H9 (cell line): ENCODE measurements around the gene TMEM134. TPM values are rescaled to one million over a fixed set of nuclear protein-coding genes. Genes with fewer than 3 reads are reported as not detected.
"Not testable (repeated sequence)": the region's sequence is repeated elsewhere in the genome, so short reads cannot be mapped to it uniquely, and the experiment has no call there.

Experiments
- DNase-seq: peaks from one replicate; pipeline ENCODE4 v3.0.0-alpha.2; 2017
- H2AFZ ChIP-seq: one replicate; pipeline ENCODE4 v1.6.1; 2013; ENCODE audit warnings: mild to moderate bottlenecking, low read length, control low read depth, moderate library complexity
- H2AK5ac ChIP-seq: 2 replicates; pipeline ENCODE4 v1.6.1; 2013; ENCODE audit warnings: low read length, control low read depth, mixed read lengths; ENCODE audit not compliant: insufficient read length
- H2BK120ac ChIP-seq: one replicate; pipeline ENCODE4 v1.6.1; 2013; ENCODE audit warnings: low read depth, mild to moderate bottlenecking, low read length, control low read depth, inconsistent platforms; ENCODE audit not compliant: poor library complexity, severe bottlenecking
- H2BK12ac ChIP-seq: 2 replicates; pipeline ENCODE4 v1.6.1; 2013; ENCODE audit warnings: low read length, control low read depth, mixed read lengths, low read depth; ENCODE audit not compliant: insufficient read length
- H2BK15ac ChIP-seq: 2 replicates; pipeline ENCODE4 v1.6.1; 2013; ENCODE audit warnings: low read depth, low read length, control low read depth
- H2BK20ac ChIP-seq: one replicate; pipeline ENCODE4 v1.6.1; 2013; ENCODE audit warnings: low read depth, mild to moderate bottlenecking, low read length, control low read depth, inconsistent platforms; ENCODE audit not compliant: poor library complexity, severe bottlenecking
- H2BK5ac ChIP-seq: 2 replicates; pipeline ENCODE4 v1.6.1; 2013; ENCODE audit warnings: low read length, control low read depth, mixed read lengths; ENCODE audit not compliant: insufficient read length
- H3K14ac ChIP-seq: 2 replicates; pipeline ENCODE4 v1.6.1; 2013; ENCODE audit warnings: low read length, control low read depth; ENCODE audit not compliant: insufficient read depth
- H3K18ac ChIP-seq: 2 replicates; pipeline ENCODE4 v1.6.1; 2013; ENCODE audit warnings: low read depth, mild to moderate bottlenecking, mixed read lengths, low read length, control low read depth; ENCODE audit not compliant: insufficient read length
- H3K23ac ChIP-seq: 2 replicates; pipeline ENCODE4 v1.6.1; 2013; ENCODE audit warnings: low read length, control low read depth, mixed read lengths, low read depth; ENCODE audit not compliant: insufficient read length
- H3K23me2 ChIP-seq: 2 replicates; pipeline ENCODE4 v1.6.1; 2013; ENCODE audit warnings: low read depth, mild to moderate bottlenecking, mixed read lengths, low read length, control low read depth; ENCODE audit not compliant: insufficient read length, poor library complexity, severe bottlenecking
- H3K27ac ChIP-seq: 2 replicates; pipeline ENCODE4 v1.5.1; 2013; ENCODE audit warnings: low read length, control low read depth, mixed read lengths, low read depth; ENCODE audit not compliant: insufficient read length
- H3K27me3 ChIP-seq: 2 replicates; pipeline ENCODE4 v1.6.1; 2013; ENCODE audit warnings: low read length, control low read depth, inconsistent platforms; ENCODE audit not compliant: insufficient read depth
- H3K4ac ChIP-seq: 2 replicates; pipeline ENCODE4 v1.6.1; 2013; ENCODE audit warnings: low read depth, mild to moderate bottlenecking, control low read depth, inconsistent platforms, low read length, moderate library complexity
- H3K4me1 ChIP-seq: 2 replicates; pipeline ENCODE4 v1.6.1; 2013; ENCODE audit warnings: low read length, control low read depth, inconsistent platforms; ENCODE audit not compliant: insufficient read depth
- H3K4me2 ChIP-seq: 2 replicates; pipeline ENCODE4 v1.6.1; 2013; ENCODE audit warnings: low read length, control low read depth, mixed read lengths; ENCODE audit not compliant: insufficient read length, insufficient read depth
- H3K56ac ChIP-seq: 2 replicates; pipeline ENCODE4 v1.6.1; 2013; ENCODE audit warnings: low read depth, mild to moderate bottlenecking, mixed read lengths, low read length, control low read depth; ENCODE audit not compliant: insufficient read length
- H3K79me1 ChIP-seq: 2 replicates; pipeline ENCODE4 v1.6.1; 2013; ENCODE audit warnings: low read depth, mild to moderate bottlenecking, moderate library complexity, low read length, control low read depth, inconsistent platforms; ENCODE audit not compliant: insufficient read depth, poor library complexity, severe bottlenecking
- H3K79me2 ChIP-seq: 2 replicates; pipeline ENCODE4 v1.6.1; 2013; ENCODE audit warnings: low read length, control low read depth, inconsistent platforms; ENCODE audit not compliant: insufficient read depth
- H3K9ac ChIP-seq: 2 replicates; pipeline ENCODE4 v1.6.1; 2013; ENCODE audit warnings: low read length, control low read depth, mixed read lengths; ENCODE audit not compliant: insufficient read length; ENCODE audit errors: extremely low read depth
- H3K9me3 ChIP-seq: one replicate; pipeline ENCODE4 v1.6.1; 2013; ENCODE audit warnings: low read depth, low read length, inconsistent platforms; ENCODE audit not compliant: control insufficient read depth
- H3T11ph ChIP-seq: one replicate; pipeline ENCODE4 v1.6.1; 2013; ENCODE audit warnings: mild to moderate bottlenecking, low read length, control low read depth, inconsistent platforms
- H4K20me1 ChIP-seq: one replicate; pipeline ENCODE4 v1.6.1; 2013; ENCODE audit not compliant: control insufficient read depth, insufficient read length, insufficient read depth
- H4K5ac ChIP-seq: 2 replicates; pipeline ENCODE4 v1.6.1; 2013; ENCODE audit warnings: low read depth, mild to moderate bottlenecking, mixed read lengths, low read length, control low read depth; ENCODE audit not compliant: insufficient read length
- H4K8ac ChIP-seq: replicated peaks from 2 replicates; pipeline ENCODE4 v1.6.1; 2013; ENCODE audit warnings: low read length, control low read depth, mixed read lengths, low read depth; ENCODE audit not compliant: insufficient read length
- H4K91ac ChIP-seq: 2 replicates; pipeline ENCODE4 v1.6.1; 2013; ENCODE audit warnings: low read depth, mild to moderate bottlenecking, moderate library complexity, mixed read lengths, low read length, control low read depth; ENCODE audit not compliant: insufficient read length
- H3K27ac Mint-ChIP-seq, 3 experiments: 2 replicates in 2 of 3; 3 replicates in 1 of 3; pipeline ENCODE4 v1.8.0; 2020 to 2021; ENCODE audit warnings: mixed read lengths in 3 of 3, mild to moderate bottlenecking in 1 of 3, moderate library complexity in 1 of 3
- H3K27me3 Mint-ChIP-seq: 2 replicates; pipeline ENCODE4 v1.8.0; 2021; ENCODE audit warnings: low read depth, mild to moderate bottlenecking, moderate library complexity, mixed read lengths
- H3K36me3 Mint-ChIP-seq, 3 experiments: 2 replicates in 2 of 3; 3 replicates in 1 of 3; pipeline ENCODE4 v1.8.0; 2020 to 2021; ENCODE audit warnings: low read depth in 3 of 3, mixed read lengths in 3 of 3; ENCODE audit not compliant: insufficient read depth in 1 of 3
- H3K4me1 Mint-ChIP-seq, 2 experiments: 2 replicates each; pipeline ENCODE4 v1.8.0; 2020; ENCODE audit warnings: mixed read lengths in 2 of 2
- H3K4me3 Mint-ChIP-seq, 2 experiments: 2 replicates in 1 of 2; 3 replicates in 1 of 2; pipeline ENCODE4 v1.8.0; 2020 to 2021; ENCODE audit warnings: mild to moderate bottlenecking in 2 of 2, mixed read lengths in 2 of 2, moderate library complexity in 1 of 2
- H3K9me3 Mint-ChIP-seq, 2 experiments: 2 replicates in 1 of 2; 3 replicates in 1 of 2; pipeline ENCODE4 v1.8.0; 2020; ENCODE audit warnings: mild to moderate bottlenecking in 2 of 2, mixed read lengths in 2 of 2, moderate library complexity in 1 of 2
- WGBS: extraction: QIAGEN DNeasy Blood & Tissue Kit; methylation state at CpG from one replicate; pipeline ENCODE4 v1.1.7; 2013; ENCODE audit warnings: missing lambda C conversion rate, low lambda C conversion rate, mixed read lengths; ENCODE audit not compliant: insufficient read length; ENCODE audit errors: extremely low coverage; 5-methylcytosine and 5-hydroxymethylcytosine counted together
- total RNA-seq: library from RNA; stranded (reverse); gene quantifications from 2 replicates; pipeline ENCODE4 v1.2.1, GENCODE V29; 2021
- TF ChIP-seq, protein P1 (sequence below): fragments of 200-600 bp; sonication (generic); conservative IDR thresholded peaks from 3 replicates; pipeline ENCODE4 v1.8.0; 2021; ENCODE audit warnings: antibody characterized with exemption, mild to moderate bottlenecking

The TMEM134 gene
- total RNA-seq, 1 experiment from 2014 or later, result 53.6 TPM

GRCh38 chr11:67428052-67429001 is 40.7 kb downstream of the TMEM134 start, which contains the start of gene RPS6KB2:
TSS of gene RPS6KB2 (plus strand) at chr11:67428494. CDS start at chr11:67428546, 52 bp downstream.
- peaks cover 4% of the 10 kb centered on the region for H3K23me2 ChIP-seq
- no peak within 1 kb of the TSS for H2BK12ac ChIP-seq
- no peak within 1 kb of the TSS for H2BK20ac ChIP-seq
- no peaks in the 10 kb centered on the region; the same call in 1 of the 2 replicates for H3K27me3 Mint-ChIP-seq
- H3K14ac ChIP-seq, result no peak within 1 kb of the TSS; the same call in 1 of the 2 replicates
- H3T11ph ChIP-seq, result no peak within 1 kb of the TSS
- H3K4ac ChIP-seq, result no peak within 1 kb of the TSS
- peak within 1 kb of the TSS; percentile 76 for H3K9ac ChIP-seq
- no peaks in the 10 kb centered on the region for H3K9me3 ChIP-seq
- H3K56ac ChIP-seq, result no peak within 1 kb of the TSS
- no peak within 1 kb of the TSS for H3K18ac ChIP-seq
- H3K27ac ChIP-seq, result no peak within 1 kb of the TSS
- TF ChIP-seq, protein P1, sequence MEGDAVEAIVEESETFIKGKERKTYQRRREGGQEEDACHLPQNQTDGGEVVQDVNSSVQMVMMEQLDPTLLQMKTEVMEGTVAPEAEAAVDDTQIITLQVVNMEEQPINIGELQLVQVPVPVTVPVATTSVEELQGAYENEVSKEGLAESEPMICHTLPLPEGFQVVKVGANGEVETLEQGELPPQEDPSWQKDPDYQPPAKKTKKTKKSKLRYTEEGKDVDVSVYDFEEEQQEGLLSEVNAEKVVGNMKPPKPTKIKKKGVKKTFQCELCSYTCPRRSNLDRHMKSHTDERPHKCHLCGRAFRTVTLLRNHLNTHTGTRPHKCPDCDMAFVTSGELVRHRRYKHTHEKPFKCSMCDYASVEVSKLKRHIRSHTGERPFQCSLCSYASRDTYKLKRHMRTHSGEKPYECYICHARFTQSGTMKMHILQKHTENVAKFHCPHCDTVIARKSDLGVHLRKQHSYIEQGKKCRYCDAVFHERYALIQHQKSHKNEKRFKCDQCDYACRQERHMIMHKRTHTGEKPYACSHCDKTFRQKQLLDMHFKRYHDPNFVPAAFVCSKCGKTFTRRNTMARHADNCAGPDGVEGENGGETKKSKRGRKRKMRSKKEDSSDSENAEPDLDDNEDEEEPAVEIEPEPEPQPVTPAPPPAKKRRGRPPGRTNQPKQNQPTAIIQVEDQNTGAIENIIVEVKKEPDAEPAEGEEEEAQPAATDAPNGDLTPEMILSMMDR, result no peak
- H3K4me1 Mint-ChIP-seq, result peaks cover 9 to 12% of the 10 kb centered on the region in 2 experiments
- no peak within 1 kb of the TSS for H3K23ac ChIP-seq
- H4K91ac ChIP-seq, result no peak within 1 kb of the TSS
- H2BK120ac ChIP-seq, result no peak within 1 kb of the TSS
- H4K5ac ChIP-seq, result no peak within 1 kb of the TSS
- no peaks in the 10 kb centered on the region for H4K20me1 ChIP-seq
- DNase-seq, result peak; percentile 97
- peak within 1 kb of the TSS; percentile 46 to 95 (median 85); a peak in 5 of 7 replicates for H3K27ac Mint-ChIP-seq
- no peaks in the 10 kb centered on the region for H3K4me1 ChIP-seq
- H2AFZ ChIP-seq, result no peak within 1 kb of the TSS
- peak within 1 kb of the TSS; percentile 90 for H3K4me2 ChIP-seq
- no peaks in the 10 kb centered on the region for H3K27me3 ChIP-seq
- H2BK5ac ChIP-seq, result no peak within 1 kb of the TSS
- no peak within 1 kb of the TSS for H2BK15ac ChIP-seq
- H3K9me3 Mint-ChIP-seq, result no peaks in the 10 kb centered on the region
- H4K8ac ChIP-seq, result no peak within 1 kb of the TSS
- no peaks in the 10 kb centered on the region; the same call in 1 of the 2 replicates for H3K79me2 ChIP-seq
- no peak within 1 kb of the TSS for H2AK5ac ChIP-seq
- H3K4me3 Mint-ChIP-seq, result peak within 1 kb of the TSS; percentile 87 to 92
- WGBS, result no CpG with 5 or more reads among the region's 68 CpGs
- H3K79me1 ChIP-seq, result no peaks in the 10 kb centered on the region
- peaks cover 9 to 24% (median 19%) of the 10 kb centered on the region in 3 experiments; a peak in 6 of 7 replicates for H3K36me3 Mint-ChIP-seq

- H3K79me1 ChIP-seq, H2BK20ac ChIP-seq, H3K9me3 Mint-ChIP-seq, H4K8ac ChIP-seq, H2BK120ac ChIP-seq, H2BK12ac ChIP-seq, H3K4ac ChIP-seq, H3K23me2 ChIP-seq, H3K18ac ChIP-seq, H3K27me3 Mint-ChIP-seq, H3K79me2 ChIP-seq, H3K4me1 ChIP-seq, H3K23ac ChIP-seq, H3K56ac ChIP-seq, H3K27me3 ChIP-seq, DNase-seq, H3T11ph ChIP-seq, H2AFZ ChIP-seq, H3K9ac ChIP-seq, H2BK15ac ChIP-seq, H3K9me3 ChIP-seq, H4K20me1 ChIP-seq, H4K5ac ChIP-seq, H4K91ac ChIP-seq, H2AK5ac ChIP-seq, H2BK5ac ChIP-seq, H3K27ac ChIP-seq, H3K14ac ChIP-seq: not testable (repeated sequence)
- Mint-ChIP-seq H3K4me3 (peak overlapping the region; percentile 87 to 92), H3K4me1 (peaks cover 12 to 19% of the 10 kb centered on the region in 2 experiments), H3K36me3 (peaks cover 9 to 18% (median 13%) of the 10 kb centered on the region in 3 experiments; a peak in 6 of 7 replicates), H3K27ac (peak overlapping the region; percentile 46 to 78 (median 77); a peak in 4 of 7 replicates)
- WGBS, result no CpG with 5 or more reads among the region's 19 CpGs
- H3K4me2 ChIP-seq, result peak overlapping the region; percentile 90
These were observed 41.6 kb downstream of the TMEM134 start for GRCh38 chr11:67427364-67427859.
